GM12865 (cell line): ENCODE results near the gene IL13.
"Not testable (repeated sequence)": the region's sequence is repeated elsewhere in the genome, so short reads cannot be mapped to it uniquely, and the experiment has no call there.

Source experiments
- DNase-seq: peaks from one replicate; pipeline ENCODE4 v3.0.0; 2010; ENCODE audit warnings: low read depth
- H3K4me3 ChIP-seq: 2 replicates; pipeline ENCODE4 v1.5.1; 2011; ENCODE audit warnings: mild to moderate bottlenecking, low read depth, low read length, control low read depth
- TF ChIP-seq, protein P1 (sequence below): IDR thresholded peaks from 2 replicates; pipeline ENCODE4 v1.5.1; 2011; ENCODE audit warnings: low read length, control low read depth, low read depth, inconsistent platforms; ENCODE audit not compliant: insufficient read depth; ENCODE audit errors: missing control alignments

Gene IL13

DNA sequence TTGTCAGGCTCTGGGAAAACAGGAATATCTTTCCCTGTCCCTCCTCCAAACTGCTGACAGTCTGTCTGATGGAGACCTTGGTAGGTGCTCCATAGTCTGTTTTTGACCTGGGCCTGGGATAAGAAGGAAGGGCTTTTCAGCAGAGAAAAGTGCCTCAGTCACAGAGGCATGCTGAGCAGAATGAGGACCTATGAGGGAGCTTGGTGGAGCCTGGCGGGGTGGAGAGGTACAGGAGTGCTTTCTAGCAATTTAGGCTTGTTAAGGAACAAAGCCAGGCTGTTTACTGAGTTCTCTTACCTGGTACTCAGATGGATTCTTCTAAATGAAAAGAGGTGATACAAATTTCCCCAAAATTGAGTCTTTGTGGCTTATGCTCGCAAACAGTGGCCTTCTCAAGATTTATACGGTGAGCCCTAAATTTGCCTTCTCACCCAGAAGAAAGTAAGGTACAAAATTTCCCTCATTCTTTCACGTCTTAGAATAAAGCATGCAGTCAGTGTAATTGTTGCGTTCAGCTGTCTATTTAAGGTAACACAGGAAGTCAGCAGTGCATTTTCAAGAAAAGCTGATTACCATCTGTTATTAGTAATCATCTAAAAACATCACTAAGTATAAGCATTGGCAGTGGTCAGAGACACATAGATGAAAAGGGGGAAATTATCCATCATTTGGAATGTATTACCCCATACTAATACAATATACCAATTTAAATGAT lies 28.6 kb upstream of the IL13 start:
- DNase-seq = peak; percentile 60
- H3K4me3 ChIP-seq = no peak overlapping the region
- TF ChIP-seq, protein P1, sequence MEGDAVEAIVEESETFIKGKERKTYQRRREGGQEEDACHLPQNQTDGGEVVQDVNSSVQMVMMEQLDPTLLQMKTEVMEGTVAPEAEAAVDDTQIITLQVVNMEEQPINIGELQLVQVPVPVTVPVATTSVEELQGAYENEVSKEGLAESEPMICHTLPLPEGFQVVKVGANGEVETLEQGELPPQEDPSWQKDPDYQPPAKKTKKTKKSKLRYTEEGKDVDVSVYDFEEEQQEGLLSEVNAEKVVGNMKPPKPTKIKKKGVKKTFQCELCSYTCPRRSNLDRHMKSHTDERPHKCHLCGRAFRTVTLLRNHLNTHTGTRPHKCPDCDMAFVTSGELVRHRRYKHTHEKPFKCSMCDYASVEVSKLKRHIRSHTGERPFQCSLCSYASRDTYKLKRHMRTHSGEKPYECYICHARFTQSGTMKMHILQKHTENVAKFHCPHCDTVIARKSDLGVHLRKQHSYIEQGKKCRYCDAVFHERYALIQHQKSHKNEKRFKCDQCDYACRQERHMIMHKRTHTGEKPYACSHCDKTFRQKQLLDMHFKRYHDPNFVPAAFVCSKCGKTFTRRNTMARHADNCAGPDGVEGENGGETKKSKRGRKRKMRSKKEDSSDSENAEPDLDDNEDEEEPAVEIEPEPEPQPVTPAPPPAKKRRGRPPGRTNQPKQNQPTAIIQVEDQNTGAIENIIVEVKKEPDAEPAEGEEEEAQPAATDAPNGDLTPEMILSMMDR = no peak

DNA sequence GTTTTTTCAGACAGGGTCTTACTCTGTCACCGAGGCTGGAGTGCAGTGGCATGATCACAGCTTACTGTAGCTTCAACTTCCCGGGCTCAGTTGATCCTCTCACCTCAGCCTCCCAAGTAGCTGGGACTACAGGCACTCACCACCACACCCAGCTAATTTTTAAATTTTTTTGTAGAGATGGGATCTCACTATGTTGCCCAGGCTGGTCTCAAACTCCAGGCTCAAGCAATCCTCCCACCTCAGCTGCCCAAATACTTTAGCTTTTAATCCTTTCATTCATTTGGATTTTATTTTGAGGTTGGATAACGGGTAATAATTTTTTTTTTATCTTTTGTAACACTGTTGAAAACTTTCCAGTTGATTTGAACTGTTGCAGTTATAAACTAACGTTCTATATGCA lies 24.4 kb upstream of the IL13 start:
- DNase-seq, H3K4me3 ChIP-seq: not testable (repeated sequence)

DNA sequence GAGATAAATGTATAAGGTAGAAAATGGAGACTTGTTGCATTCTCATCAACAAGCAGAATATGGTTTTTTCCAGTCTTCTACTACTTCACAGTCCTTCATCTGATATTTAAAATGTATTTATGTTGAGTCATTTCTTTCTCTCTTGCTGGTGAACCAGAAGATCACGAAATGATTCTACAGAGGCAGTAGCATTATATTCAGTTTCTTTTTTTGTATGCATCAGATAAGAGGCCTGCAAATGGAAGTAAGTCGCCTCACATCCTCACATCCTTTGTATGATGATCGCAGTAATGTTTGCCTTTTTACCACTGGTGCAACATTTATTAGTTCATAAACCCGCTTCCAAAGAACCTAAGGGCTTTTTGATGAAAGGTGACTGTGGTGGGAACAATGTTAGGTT lies 22.1 kb upstream of the IL13 start:
- TF ChIP-seq, protein P1 = no peak
- no peak overlapping the region for H3K4me3 ChIP-seq
- DNase-seq = peak; percentile 81

DNA sequence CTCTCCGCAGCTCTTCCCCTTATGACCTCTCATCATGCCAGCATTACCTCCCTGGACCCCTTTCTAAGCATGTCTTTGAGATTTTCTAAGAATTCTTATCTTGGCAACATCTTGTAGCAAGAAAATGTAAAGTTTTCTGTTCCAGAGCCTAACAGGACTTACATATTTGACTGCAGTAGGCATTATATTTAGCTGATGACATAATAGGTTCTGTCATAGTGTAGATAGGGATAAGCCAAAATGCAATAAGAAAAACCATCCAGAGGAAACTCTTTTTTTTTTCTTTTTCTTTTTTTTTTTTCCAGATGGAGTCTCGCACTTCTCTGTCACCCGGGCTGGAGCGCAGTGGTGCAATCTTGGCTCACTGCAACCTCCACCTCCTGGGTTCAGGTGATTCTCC lies 20.7 kb upstream of the IL13 start:
- TF ChIP-seq, protein P1 = no peak
- DNase-seq = no peak
- H3K4me3 ChIP-seq = no peak overlapping the region

DNA sequence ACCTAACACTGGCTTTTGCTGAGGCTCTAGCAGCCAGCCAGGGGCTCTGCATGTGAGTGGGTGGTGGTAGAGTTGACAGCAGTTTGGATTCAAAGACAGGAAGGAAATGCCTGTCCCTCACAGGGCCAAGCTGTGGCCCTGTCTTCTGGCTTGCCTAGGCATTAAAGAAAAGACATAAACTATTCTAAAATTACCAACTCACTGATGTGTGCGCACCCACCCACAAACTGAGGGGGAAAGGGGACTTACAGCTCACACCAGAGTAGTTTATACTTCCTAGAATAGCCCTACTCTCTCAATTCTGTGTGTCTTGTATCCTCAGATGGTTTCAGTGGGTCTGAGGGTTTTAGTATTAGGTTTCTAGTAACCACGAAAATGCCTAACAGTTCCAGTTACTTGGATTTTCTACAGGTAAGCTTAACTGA lies 18.3 kb upstream of the IL13 start:
- H3K4me3 ChIP-seq = no peak overlapping the region
- DNase-seq = peak; percentile 85
- TF ChIP-seq, protein P1 = no peak

DNA sequence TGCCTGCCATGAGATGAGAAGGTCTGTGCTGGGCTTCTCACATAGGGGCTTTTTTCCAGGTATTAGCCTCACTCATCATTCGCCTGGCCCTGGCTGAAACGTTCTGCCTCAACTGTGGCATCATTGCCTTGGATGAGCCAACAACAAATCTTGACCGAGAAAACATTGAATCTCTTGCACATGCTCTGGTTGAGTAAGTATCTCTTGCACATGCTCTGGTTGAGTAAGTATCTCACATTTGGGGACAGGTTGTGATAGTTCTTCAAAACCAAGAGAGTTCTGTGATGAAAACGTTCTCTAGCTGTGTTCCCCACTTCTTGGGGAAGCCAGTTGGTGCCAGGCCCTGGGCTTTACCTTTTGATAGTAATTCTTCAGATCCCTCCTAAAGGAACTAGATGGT lies 17.4 kb upstream of the IL13 start:
- TF ChIP-seq, protein P1 = no peak

DNA sequence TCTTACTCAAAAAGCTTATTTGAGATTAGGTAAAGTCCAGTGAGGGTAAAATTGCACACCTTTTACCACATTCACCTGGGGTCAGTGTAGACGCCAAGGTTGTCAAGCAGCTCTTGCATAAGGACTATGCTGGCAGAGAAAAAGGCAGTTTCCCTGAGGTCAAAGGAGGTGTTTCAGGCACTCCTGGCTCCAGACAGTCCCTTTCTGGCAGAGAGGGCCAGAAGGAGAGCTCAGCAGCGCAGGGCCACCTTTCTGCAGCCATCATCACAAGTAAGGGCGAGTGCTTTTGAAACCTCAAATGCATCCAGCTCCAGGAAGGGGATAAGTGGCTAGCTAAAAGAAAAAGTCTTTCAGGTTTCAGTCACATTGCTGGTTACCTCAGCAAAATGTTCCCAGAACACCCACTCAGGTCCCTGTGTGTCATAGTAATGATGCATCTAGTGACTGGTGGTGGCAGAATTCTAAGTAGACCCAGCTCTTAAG lies 16.7 kb upstream of the IL13 start:
- DNase-seq = peak; percentile 60
- TF ChIP-seq, protein P1 = no peak
- H3K4me3 ChIP-seq = no peak overlapping the region

More for the DNA sequence above, 17.4 kb upstream of the IL13 start:
- DNase-seq = peak; percentile 53
- H3K4me3 ChIP-seq = no peak overlapping the region
